GM23248 (cell line): Measurements from ENCODE around the gene MINDY4B.

Experiments used
- EZH2 ChIP-seq: fragments of 200-600 bp; sonication (generic); IDR thresholded peaks from 2 replicates; pipeline ENCODE4 v1.6.1; 2018; ENCODE audit warnings: antibody characterized with exemption, mild to moderate bottlenecking; ENCODE audit not compliant: insufficient read depth, poor library complexity, severe bottlenecking
- EZH2phosphoT487 ChIP-seq: fragments of 200-600 bp; sonication (generic); IDR thresholded peaks from 2 replicates; pipeline ENCODE4 v1.6.1; 2018; ENCODE audit warnings: antibody characterized with exemption, moderate library complexity, mild to moderate bottlenecking, low read depth; ENCODE audit not compliant: insufficient read depth

- TF ChIP-seq EZH2 (no peak), EZH2phosphoT487 (no peak)
Observed at GRCh38 chr3:150875548-150875947, 29.7 kb downstream of the MINDY4B start.
